Lung (tissue), 12 donors: ENCODE results near the gene SMIM5. TPM values are rescaled to one million over a fixed set of nuclear protein-coding genes. Genes with fewer than 3 reads are reported as not detected.
"Not testable (repeated sequence)": the region's sequence is repeated elsewhere in the genome, so short reads cannot be mapped to it uniquely, and the experiment has no call there.

Source experiments
- ATAC-seq: fragments of 200-7000 bp; cut with Tn5 transposase; one replicate; pipeline ENCODE4 v1.9.1; 2020; ENCODE audit warnings: moderate number of reproducible peaks; ENCODE audit not compliant: insufficient read depth, low FRiP score
- DNase-seq, 3 donors: peaks; one replicate each; pipeline ENCODE4 v3.0.0-alpha.2; 2013 to 2017
- H3K27ac ChIP-seq, 2 donors: one replicate each; pipeline ENCODE4 v1.5.1; 2013; ENCODE audit warnings: mild to moderate bottlenecking in 2 of 2, moderate library complexity in 2 of 2, control low read depth in 1 of 2, inconsistent platforms in 1 of 2, low read depth in 1 of 2, low read length in 1 of 2
- H3K27me3 ChIP-seq, 3 donors: one replicate each; pipeline ENCODE4 v1.5.1; 2013; ENCODE audit warnings: low read length in 2 of 3; ENCODE audit not compliant: control insufficient read depth in 3 of 3, insufficient read depth in 3 of 3
- H3K36me3 ChIP-seq, 4 donors: one replicate each; pipeline ENCODE4 v1.5.1; 2013; ENCODE audit warnings: low read length in 4 of 4, mild to moderate bottlenecking in 1 of 4, moderate library complexity in 1 of 4; ENCODE audit not compliant: control insufficient read depth in 4 of 4, insufficient read depth in 4 of 4
- H3K4me1 ChIP-seq, 5 donors: one replicate each; pipeline ENCODE4 v1.5.1; 2013; ENCODE audit warnings: low read length in 5 of 5, mild to moderate bottlenecking in 2 of 5, moderate library complexity in 1 of 5; ENCODE audit not compliant: control insufficient read depth in 5 of 5, insufficient read depth in 5 of 5
- H3K4me3 ChIP-seq: one replicate; pipeline ENCODE4 v1.5.1; 2013; ENCODE audit warnings: mild to moderate bottlenecking, control low read depth, moderate library complexity
- H3K9ac ChIP-seq, 2 donors: one replicate each; pipeline ENCODE4 v1.5.1; 2013; ENCODE audit warnings: low read length in 2 of 2, control low read depth in 1 of 2; ENCODE audit not compliant: insufficient read depth in 1 of 2
- H3K9me3 ChIP-seq, 4 donors: one replicate each; pipeline ENCODE4 v1.5.1; 2013; ENCODE audit warnings: low read length in 3 of 4, mild to moderate bottlenecking in 1 of 4, moderate library complexity in 1 of 4; ENCODE audit not compliant: control insufficient read depth in 4 of 4, insufficient read depth in 3 of 4
- CTCF ChIP-seq: IDR thresholded peaks from 2 replicates; pipeline ENCODE4 v1.5.1; 2012; ENCODE audit warnings: mild to moderate bottlenecking; ENCODE audit errors: control extremely low read depth, extremely low read depth
- WGBS, 2 donors: extraction: QIAGEN DNeasy Blood & Tissue Kit; methylation state at CpG; one replicate each; pipeline ENCODE4 v1.1.7; 2013; 5-methylcytosine and 5-hydroxymethylcytosine counted together
- polyA plus RNA-seq, 2 donors: library from polyadenylated mRNA; stranded (reverse); fragments of 200-250 nt; gene quantifications; one replicate each; pipeline ENCODE4 v1.2.1, GENCODE V29; 2013
- total RNA-seq, 2 donors: library from RNA; depleted of rRNA in 1 of 2; stranded (reverse); fragments of >200 nt in 1 of 2; gene quantifications; one replicate each; pipeline ENCODE4 v1.2.1, GENCODE V29; 2014 to 2021
- donor health status: control.
- donor health status: control.
- donor health status: Bipolar disorder and iron deficiency.
- donor health status: healthy.
- donor health status: DM: yes; HTN: yes; CAD: no.

SMIM5 gene
- total and polyA plus RNA-seq, 4 donors, result 2.2 to 7.5 (median 3.9) TPM

- no peaks in the 10 kb centered on the region for H3K27me3 ChIP-seq
- no peak overlapping the region for H3K4me3 ChIP-seq
- H3K36me3 ChIP-seq, result peaks cover 0 to 6% (median 0%) of the 10 kb centered on the region in 4 donors
- 94 to 96% methylated on average over 7 of the region's 7 CpGs for WGBS, 2 donors
- H3K9me3 ChIP-seq, result no peaks in the 10 kb centered on the region
- ATAC-seq, result no peak
- H3K4me1 ChIP-seq, result peaks cover 6 to 40% (median 16%) of the 10 kb centered on the region in 5 donors
- no peak for TF ChIP-seq CTCF
- H3K9ac ChIP-seq, result no peak overlapping the region
- peak overlapping the region; percentile 82 to 87 for H3K27ac ChIP-seq
- DNase-seq, result no peak
These were observed 4.3 kb downstream of the SMIM5 start for GRCh38 chr17:75637551-75637950.

- not testable (repeated sequence) for H3K4me3 ChIP-seq, H3K9me3 ChIP-seq, DNase-seq, H3K9ac ChIP-seq, H3K36me3 ChIP-seq, ATAC-seq, H3K27me3 ChIP-seq
- H3K4me1 ChIP-seq, result peaks cover 6 to 45% (median 14%) of the 10 kb centered on the region in 5 donors
- 95 to 96% methylated on average over 12 of the region's 12 CpGs for WGBS, 2 donors
- H3K27ac ChIP-seq, result peak overlapping the region in 1 of 2 donors; percentile 87
These were observed 4.8 kb downstream of the SMIM5 start for GRCh38 chr17:75638039-75638438.

GRCh38 chr17:75638893-75639292 is 5.7 kb downstream of the SMIM5 start:
- Histone ChIP-seq H3K4me3 (no peak overlapping the region), H3K4me1 (peaks cover 0 to 37% (median 6%) of the 10 kb centered on the region in 5 donors), H3K36me3 (peaks cover 0 to 8% (median 0%) of the 10 kb centered on the region in 4 donors), H3K27me3 (no peaks in the 10 kb centered on the region), H3K9me3 (no peaks in the 10 kb centered on the region), H3K9ac (no peak overlapping the region), H3K27ac (peak overlapping the region; percentile 2 to 21)
- 94 to 96% methylated on average over 13 of the region's 13 CpGs for WGBS, 2 donors
- ATAC-seq (no peak), DNase-seq (no peak)
- no peak for TF ChIP-seq CTCF

GRCh38 chr17:75639327-75639726 is 6.1 kb downstream of the SMIM5 start:
- ATAC-seq, result no peak
- no peak for DNase-seq
- no peak overlapping the region for H3K9ac ChIP-seq

More at GRCh38 chr17:75639327-75639726, 6.1 kb downstream of the SMIM5 start:
- H3K4me1 ChIP-seq, result peaks cover 0 to 33% (median 6%) of the 10 kb centered on the region in 5 donors
- H3K9me3 ChIP-seq, result no peaks in the 10 kb centered on the region
- TF ChIP-seq CTCF, result no peak
- H3K4me3 ChIP-seq, result no peak overlapping the region
- WGBS, 2 donors, result 73 to 84% methylated on average over 3 of the region's 3 CpGs
- peaks cover 0 to 8% (median 0%) of the 10 kb centered on the region in 4 donors for H3K36me3 ChIP-seq
- H3K27ac ChIP-seq, result peak overlapping the region; percentile 2 to 21
- H3K27me3 ChIP-seq, result no peaks in the 10 kb centered on the region
